ENCODE data around the gene FAR1.

FAR1 gene

GRCh38 chr11:13776134-13776815 is 107.8 kb downstream of the FAR1 start:
- peak; percentile 4 to 18 for DNase-seq (ENCODE audit: low read depth in 2 of 2, low spot score in 1 of 2)

GRCh38 chr11:13777341-13777985 is 109.0 kb downstream of the FAR1 start:
- no peak for DNase-seq (ENCODE audit: low read depth in 2 of 2, low spot score in 1 of 2)

- DNase-seq (ENCODE audit: low read depth in 2 of 2, low spot score in 1 of 2): no peak
Measured at GRCh38 chr11:13778345-13778744, 109.9 kb downstream of the FAR1 start.

GRCh38 chr11:13781153-13781552 is 112.7 kb downstream of the FAR1 start:
- DNase-seq (ENCODE audit: low read depth in 2 of 2, low spot score in 1 of 2): no peak

Measured in stimulated activated CD8-positive, alpha-beta memory T cell treated with anti-CD3 and anti-CD28 coated beads, Interleukin-4, amount 100 ng/mL, for 4 hours (primary cell).